ENCODE results near the gene LEMD2. TPM values are rescaled to one million over a fixed set of nuclear protein-coding genes. Genes with fewer than 3 reads are reported as not detected.

The LEMD2 gene
- total RNA-seq, 1 experiment from 2014 or later, result 52.5 TPM

DNA sequence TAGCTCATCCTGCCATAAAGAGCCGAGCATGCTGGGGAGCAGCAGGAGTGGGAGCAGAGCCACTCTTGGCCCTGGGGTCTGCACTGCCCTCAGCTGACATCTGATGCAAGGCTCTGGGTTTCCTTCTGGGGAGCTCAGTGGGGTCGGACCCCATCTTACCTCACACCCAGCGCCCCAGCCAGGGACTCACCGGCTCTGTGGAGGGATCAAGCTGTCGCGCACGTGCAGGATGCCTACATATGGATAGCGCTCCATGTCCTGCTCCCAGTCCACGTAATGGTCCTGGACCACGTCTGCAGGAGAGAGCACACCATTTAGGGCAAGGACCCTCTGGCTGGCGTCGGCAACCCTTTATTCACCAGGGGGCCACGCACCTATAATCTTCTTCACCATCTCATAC is 12.2 kb downstream of the LEMD2 start:
- no peak for DNase-seq (ENCODE audit: low read depth)

DNA sequence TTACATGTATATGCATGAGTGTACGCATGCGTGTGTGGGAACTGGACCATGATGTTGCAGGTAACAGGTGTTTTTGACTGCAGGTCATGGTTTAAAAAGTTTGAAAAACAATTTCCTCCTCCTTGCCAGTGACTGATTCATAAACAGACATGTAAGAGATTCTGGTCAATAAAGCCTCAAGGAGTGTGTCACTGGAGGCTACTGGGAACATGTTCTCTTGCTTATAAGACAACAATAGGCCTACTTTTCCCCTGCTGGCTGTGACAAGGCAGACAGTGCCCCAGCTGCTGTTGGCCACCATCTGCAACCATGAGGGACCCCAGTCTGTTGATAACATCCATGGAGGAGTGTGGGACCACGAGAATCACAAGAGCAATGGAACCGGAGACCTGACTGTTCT is 12.7 kb downstream of the LEMD2 start:
- no peak for DNase-seq (ENCODE audit: low read depth)

DNA sequence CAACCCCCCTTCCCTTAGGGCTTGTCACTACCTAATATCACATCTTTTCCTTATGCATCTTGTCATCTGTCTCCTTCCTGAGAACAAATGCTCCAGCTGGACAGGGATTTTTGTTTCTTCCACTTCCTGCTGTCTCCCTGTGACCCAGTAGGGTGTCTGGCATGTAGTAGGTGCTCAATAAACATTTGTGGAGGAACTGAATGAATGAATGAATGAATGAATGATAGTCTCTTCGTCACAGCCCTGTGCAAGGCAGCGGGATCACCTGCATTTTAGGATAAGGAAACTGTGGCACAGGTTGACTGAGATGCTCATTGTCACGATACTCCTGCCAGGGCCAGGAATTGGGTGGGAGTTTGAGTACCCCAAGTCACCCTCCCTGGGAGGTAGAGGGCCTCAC is 14.2 kb downstream of the LEMD2 start:
- DNase-seq (ENCODE audit: low read depth), result no peak

DNA sequence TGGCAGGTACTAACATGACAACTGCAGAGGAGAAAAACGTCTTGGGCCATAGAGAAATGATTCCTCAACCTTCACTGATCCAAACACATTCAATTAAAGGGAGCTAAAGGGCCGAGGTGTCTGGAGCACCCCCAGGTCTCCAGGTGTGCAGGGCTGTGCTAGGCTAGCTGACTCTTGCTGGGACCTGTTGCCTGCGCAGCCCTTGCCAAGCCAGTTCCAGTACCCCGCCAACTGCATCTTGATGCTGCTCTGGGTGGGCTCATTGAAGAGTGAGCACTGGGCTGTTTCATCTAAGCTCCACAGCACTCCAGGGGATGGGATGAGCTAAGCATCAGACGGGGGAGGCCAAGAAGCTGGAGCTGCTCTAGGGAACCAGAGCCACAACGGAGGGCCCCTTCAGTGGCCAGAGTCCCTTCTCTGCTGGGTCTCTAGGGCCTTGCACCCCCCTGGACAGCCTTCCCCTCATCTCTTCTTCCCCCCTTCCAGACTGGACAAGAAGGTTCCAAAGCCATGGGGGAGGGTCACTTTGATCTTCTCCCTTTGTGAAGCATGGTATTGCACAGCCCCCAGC is 15.9 kb downstream of the LEMD2 start:
- no peak for DNase-seq (ENCODE audit: low read depth)

DNA sequence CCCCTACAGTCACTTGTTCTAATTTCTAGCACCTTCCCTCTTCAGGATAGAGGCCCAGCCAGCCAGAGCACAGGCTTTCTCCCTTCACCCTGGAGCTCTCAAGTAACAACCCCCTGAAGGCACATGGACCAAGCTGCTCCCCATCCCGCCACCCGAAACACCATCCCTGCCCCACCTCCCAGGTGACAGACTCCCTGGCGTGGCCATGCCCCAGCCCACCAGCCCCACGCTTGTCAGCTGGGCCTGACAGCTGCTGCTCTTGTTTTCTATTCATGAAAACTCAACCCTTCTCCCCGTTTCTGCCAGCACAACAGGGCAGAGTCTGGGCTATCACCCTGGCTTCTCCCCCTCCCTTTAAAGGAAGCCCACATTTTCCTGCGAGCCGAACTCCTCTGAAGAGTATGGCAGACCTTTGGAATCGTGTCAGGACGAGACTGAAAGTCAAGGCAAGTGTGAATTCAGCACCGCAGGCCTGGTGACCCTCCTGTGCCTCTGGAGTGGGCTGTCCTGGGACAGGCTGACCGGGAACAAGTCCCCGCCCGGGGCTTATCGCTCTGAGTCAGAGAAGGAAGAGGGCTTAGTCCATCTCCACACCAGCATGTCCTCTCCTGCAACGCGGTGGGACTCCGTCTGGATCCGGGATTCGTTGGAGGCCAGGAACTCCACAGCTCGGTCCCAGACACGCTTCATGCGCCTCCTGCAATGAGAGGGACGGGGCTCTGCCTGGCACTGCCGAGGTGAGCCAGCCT is 16.7 kb downstream of the LEMD2 start:
- DNase-seq (ENCODE audit: low read depth), result peak; percentile 39

DNA sequence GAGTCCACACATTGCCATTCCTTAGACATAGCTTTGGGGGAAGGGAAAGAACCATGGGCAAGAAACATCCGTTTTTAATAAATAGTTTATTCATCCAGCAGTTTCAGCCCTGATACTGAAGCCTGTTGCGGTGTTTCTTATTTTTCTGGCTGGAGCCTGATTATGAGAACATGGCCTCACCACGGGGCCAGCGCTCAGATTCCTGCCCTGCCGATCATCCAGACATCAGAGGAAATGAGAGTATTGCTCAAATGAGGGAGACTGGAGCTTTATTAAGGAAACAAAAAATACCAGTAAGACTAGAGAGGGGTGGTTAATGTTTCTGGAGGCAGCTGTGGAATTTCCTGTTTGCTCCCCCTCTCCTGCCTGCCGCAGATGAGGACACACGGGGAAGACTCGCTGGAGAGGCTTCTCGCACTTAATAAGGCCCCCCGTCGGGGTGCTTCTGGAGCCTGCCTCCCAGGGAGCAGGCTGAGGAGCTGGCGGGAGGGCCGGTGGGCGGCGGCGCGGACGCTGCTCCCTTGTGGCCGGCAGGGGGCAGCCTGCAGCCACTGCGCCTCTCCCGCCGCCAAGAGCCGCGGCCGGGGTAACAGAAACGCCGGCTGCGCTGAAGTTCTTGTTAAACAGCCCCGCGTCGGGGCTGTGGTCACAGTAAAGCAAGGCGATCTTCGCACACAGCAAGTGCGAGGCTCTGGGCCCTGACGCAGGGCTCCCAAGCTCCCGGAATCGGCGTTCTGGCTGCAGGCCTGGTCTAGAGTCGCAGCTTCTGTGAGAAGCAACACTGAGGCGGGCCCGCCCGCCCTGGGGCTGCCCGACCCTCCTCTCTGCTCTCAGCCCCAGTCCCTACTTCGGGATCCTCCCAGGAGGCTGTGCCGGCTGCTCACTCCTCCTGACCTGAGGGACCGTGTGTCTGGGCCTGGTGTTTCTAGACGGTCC is 17.5 kb downstream of the LEMD2 start:
- peak; percentile 92 for DNase-seq (ENCODE audit: low read depth)

DNA sequence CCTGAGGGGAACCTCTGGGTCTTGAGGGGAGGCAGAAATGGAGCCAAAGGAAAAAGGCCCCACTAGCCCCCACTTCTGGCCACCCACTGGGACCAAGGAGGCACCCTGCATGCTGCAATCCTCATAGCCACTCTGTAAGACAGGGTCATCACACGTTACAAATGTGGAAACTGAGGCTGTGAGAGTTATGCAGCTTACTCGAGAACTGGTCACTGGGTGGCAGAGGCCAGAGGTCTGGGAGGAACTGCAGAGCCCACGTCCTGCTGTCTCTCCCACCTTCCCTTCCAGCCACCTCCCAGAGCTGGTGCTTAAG is 18.1 kb downstream of the LEMD2 start:
- DNase-seq (ENCODE audit: low read depth), result no peak

DNA sequence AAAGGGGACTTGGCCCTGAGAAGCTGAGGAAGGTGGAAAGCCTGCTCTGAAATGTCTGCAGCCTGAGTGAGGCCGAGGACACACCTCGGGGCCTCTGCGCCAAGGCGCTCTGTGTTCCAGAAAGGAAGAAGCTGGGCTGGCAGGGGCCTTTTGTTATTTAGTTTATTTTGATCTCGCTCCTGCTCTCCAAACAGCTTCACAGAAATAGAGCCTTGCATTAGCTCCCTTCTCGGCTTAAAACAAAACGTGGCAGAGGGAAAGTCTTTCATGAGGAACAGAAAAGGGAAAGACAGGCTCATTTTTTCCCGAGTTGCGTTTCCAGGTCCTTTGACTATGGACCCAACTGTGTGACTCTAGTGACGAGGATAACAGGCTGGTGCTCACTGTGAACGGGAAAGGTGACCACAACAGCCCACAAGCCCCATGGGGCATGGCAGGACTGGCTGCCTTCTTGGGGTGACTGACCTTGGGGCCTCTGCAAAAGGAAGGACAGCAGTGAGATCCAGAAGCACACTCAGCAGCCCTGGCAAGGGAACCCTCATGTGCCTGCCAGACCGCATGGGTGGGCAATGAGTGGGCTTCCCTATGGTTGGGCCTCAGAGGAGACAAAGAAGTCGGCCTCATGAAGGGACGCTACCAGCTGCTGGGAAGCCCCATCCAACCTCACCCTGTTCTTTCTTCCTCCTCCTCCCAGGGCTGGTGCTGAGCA is 18.7 kb downstream of the LEMD2 start:
- no peak for DNase-seq (ENCODE audit: low read depth)

DNA sequence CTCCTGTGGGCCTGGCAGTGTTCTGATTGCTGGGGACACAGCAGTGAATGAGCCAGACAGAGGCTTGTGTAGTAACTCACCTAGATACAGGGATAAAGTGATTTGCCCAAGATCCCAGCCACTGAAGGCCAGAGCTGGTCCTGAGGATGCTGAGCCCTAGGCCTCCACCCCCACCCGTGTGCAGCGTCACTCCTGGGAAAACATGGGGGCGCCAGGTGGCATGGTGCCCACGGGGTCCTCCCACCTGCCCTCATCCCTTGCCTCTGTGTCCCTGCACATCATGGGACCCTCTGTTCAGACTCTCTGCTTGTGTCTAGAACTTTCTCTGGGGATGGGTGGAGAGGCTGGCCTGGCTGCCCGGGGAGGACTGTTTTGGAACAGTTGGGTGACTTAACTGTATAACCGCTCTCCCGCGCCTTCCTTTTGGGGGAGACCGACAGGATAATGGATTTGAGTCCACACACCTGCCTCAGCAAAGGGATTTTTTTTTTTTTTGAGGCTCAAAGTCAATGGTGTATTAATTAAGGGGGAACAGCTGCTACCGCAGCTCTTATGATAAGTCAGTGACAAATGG is 19.6 kb downstream of the LEMD2 start:
- no peak for DNase-seq (ENCODE audit: low read depth)

DNA sequence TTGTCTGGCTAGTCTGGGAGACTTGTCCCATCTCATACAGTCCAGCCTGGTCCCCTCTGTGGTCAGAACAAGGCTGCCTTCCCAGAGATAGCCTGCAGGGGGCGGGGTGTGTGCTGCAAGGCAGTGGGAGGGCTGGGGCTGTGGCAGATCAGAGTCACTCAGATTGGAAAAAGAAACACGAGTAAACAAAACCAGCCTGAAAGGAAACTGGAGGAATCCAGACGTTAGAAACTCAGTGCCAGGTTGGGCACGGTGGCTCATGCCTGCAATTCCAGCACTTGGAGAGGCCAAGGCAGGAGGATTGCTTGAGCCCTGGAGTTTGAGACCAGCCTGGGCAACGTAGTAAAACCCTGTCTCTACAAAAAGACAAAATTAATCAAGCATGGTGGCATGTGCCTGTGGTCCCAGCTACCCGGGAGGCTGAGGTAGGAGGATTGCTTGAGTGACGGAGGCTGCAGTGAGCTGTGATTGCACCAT is 20.2 kb downstream of the LEMD2 start:
- peak; percentile 78 for DNase-seq (ENCODE audit: low read depth)

DNA sequence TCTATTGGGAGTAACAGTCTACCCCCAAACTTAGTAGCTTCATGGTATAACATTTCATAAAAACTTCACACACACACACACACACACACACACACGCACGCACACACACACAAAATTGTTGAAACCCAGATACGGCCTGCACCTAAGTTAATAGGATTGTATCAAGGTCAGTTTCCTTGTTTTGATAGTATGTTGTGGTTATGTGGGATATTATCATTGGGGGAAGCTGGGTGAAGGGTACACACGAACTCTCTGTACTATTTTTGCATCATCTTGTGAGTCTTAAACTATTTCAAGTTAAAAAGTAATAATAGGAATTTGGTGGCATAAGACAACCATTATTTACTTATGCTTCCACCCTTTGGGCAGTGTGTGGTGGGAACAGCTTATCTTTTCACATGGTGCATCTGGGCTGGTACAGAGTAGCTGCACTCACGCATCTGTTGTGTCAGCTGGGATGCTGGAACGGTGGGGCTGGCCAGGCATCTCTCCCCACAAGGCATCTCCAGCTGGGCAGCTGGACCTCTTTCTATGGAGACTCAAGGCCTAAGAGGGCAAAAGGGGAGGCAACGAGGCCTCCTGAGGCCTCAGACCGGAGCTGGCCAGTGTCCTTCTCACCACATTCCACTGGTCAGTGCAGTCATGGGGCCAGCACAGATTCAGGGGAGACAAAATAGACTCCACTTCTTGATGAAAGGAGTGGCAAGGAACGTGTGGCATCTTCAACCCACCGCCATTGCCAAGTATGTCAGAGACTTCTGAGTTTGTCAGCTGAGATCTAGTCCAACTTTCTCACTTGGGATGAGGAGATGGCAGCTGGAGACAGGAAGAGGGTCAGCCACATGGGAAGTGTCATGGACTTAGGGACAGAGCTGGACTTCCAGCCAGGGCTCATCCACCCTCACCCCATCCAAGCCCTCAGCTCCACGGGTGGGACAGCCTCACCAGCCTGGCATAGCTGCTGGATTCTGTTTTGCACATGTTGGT is 21.7 kb downstream of the LEMD2 start:
- DNase-seq (ENCODE audit: low read depth), result peak; percentile 38

DNA sequence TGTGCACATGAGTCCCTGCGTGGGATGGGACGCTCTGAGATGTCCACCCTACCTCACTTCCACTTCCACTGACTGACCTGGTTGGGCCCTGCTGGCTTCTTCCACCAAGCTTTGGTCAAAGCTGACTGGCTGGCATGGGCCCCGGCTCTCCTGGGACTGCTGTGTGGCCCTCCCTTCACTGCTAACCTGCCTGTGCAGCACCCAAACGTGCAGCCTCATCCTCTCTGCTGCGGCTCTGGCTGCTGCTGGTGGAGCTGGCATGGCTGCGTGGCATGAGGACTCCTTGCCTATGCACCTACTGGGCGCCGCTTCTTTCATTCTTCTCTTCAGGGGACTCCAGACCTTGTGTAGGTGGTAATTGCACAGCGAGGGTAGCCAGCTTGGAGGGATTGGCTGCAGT is 23.6 kb downstream of the LEMD2 start:
- no peak for DNase-seq (ENCODE audit: low read depth)

DNA sequence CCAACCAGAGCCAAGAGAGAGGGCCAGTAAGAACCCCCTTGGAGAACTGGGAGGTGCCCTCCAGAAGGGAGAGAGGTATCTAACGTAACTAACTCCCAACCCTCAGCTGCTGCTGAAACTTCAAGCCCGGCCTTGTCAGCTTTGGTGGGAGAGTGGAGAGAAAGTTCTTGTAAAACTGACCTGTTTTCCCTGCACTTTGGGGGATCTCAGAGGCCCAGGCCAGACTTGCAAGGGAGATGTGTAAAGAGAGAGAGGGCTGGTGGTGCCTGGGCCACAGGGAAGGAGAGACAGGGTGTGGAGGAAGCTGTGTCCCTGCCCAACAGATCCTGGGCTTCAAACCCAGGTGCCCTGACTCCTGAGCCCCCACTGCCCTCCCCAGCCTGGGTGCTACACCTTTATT is 24.9 kb downstream of the LEMD2 start:
- no peak for DNase-seq (ENCODE audit: low read depth)

DNA sequence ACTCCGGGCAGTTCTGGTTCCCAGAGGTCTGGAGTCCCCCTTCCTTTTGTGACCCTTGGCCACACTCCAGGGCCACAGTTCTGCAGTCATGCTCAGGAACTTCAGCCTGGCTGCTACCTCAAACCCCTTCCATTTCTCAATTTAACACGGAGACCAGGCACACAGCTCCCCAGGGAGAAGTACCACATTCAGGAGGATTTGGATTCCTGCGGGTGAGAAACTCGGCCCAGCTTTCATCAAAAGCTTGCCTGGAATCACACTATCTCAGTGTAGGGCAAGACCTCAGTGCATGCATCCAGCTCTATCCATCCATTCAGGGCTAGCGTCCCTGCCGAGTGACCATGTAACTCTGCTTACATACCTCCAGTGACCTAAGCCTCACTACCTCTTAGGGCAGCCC is 25.4 kb downstream of the LEMD2 start:
- no peak for DNase-seq (ENCODE audit: low read depth)

DNA sequence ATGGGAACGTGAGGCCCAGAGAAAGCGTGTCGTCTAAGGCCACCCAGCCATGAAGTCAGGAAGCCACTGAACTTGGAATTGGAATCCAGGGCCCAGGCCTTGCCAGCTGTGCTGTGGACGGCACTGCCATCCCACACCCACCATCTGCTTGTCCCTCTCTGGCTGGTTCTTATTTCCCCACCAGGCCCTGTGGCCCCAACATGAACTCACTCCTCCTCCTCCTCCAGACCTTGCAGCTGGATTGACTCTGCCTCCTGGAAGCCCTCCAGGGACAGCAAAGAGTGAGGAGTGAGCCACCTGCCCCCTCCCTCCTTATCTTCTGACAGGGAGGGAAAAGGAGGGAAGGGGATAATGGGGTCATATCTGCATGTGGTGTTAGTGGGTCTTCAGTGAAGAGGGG is 26.2 kb downstream of the LEMD2 start:
- no peak for DNase-seq (ENCODE audit: low read depth)

DNA sequence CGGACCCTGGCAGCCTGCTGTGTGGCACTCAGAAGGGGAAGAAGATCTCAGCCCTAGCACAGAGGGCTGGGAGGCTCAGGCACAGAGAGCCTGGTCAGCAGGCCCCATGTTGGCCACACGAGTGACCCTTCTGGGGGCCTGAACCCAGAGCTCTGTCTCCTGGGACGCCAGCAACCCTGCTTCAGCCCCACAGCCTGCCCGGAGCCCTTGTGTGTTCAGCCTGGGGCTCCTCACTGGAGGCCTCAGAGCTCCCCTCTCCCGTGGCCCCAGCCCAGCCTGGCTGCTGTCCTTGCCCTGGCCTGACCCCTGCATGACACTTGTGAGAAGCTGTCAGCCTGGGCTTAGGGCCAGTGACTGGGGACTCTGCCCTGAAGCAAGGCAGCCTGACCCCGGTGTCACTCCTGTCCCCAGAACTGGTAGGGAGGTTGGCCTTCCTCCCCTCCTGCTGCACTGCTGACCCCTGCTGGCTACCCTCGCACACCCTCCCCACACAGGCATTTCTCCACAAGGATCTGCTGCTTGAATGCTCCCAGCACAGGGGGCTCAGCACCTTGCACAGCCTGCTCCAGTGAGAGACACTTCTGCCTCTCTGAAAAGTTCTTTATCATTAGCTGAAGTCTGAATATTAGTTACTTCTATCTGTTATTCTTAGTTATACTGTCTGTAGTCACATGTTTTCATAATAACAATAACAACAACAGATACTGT is 26.9 kb downstream of the LEMD2 start:
- peak; percentile 54 for DNase-seq (ENCODE audit: low read depth)

DNA sequence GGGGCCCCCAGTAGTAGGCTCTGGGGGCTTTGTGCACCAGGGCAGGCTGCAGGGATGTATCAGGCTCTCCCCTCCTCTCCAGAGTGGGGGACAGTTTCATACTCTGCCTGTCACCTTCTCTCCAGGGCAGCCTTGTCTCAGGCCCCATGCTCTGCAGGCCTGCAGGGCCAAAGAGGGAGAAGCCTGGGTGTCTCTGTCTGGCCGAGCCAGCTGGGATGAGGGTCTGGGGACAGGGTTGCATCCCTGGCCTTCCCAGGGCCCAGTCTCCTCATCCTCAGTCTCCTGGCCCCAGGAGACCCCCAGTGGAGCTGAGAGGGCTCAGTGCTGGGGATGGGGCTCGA is 27.4 kb downstream of the LEMD2 start:
- no peak for DNase-seq (ENCODE audit: low read depth)

DNA sequence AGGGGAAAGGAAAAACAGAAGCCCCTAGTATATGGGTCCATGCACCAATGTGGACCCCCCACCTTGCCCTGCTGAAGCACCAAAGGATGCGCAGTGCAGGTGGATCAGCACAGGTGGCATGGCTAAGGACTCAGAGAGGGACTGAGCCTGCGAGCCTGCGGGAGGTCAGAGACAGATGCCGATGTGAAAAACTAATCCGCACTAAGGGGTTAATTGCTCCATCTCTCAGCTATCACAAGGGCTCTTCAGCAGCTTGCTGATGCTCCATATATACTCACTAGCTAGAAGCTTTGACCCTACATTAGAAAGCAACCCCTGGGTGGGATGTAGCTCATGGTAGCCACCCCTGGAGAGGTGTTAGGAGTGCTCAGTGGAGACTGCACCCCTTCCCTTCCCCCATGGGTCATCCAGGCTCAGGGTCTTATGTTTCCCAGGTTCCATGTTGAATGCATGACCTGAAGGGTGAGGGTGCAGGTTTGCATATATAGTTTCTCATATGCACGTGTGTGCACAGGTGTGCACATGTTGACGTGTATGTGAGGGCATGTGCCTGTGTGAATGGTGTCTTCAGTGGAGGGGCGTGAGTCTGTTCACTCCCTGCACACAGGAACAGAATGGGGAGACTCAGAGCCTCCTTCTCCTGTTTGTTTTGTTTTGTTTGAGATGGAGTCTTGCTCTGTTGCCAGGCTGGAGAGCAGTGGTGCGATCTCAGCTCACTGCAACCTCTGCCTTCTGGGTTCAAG is 28.9 kb downstream of the LEMD2 start:
- DNase-seq (ENCODE audit: low read depth), result no peak

DNA sequence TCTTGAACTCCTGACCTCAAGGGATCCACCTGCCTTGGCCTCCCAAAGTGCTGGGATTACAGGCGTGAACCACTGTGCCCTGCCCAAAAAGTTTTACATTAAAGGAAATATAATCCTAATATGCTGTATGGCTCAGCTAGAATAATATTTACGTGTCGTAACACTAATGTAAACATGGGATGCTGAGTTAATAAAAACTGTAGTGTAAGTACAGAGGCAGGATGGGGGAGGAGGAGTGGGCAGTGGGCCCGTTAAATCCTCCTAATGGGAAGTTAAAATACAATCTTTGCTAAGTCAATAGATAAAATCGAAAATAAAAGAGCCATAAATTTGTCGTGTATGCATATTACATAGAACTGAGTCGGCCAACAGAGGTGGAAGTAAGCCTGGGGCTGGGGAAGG is 30.1 kb downstream of the LEMD2 start:
- DNase-seq (ENCODE audit: low read depth), result no peak
